Measurements from ENCODE around the gene ZFHX3.

DNA sequence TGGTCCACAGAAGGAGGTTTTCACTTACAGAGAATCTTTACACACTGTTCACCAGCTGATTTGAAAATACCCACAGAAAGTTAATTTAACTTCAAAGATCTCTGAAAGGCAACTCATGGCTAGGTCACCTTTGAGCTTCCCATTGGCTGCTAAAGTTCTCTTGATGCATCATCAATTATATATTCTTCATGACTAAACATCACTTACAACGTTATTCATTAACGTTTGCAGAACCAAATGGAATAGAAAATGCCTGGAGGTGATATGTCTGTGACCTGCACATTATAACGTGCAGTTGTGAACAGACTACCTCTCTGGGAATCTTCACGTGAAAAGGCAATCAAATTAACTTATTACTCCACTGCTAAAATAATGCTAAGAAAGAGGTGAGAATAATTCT, 238.5 kb downstream of the ZFHX3 start:
- TF ChIP-seq, protein P1, sequence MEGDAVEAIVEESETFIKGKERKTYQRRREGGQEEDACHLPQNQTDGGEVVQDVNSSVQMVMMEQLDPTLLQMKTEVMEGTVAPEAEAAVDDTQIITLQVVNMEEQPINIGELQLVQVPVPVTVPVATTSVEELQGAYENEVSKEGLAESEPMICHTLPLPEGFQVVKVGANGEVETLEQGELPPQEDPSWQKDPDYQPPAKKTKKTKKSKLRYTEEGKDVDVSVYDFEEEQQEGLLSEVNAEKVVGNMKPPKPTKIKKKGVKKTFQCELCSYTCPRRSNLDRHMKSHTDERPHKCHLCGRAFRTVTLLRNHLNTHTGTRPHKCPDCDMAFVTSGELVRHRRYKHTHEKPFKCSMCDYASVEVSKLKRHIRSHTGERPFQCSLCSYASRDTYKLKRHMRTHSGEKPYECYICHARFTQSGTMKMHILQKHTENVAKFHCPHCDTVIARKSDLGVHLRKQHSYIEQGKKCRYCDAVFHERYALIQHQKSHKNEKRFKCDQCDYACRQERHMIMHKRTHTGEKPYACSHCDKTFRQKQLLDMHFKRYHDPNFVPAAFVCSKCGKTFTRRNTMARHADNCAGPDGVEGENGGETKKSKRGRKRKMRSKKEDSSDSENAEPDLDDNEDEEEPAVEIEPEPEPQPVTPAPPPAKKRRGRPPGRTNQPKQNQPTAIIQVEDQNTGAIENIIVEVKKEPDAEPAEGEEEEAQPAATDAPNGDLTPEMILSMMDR (IDR thresholded peaks at IDR 0.05; ENCODE audit: low read depth, low read length, missing input control) = no peak
- no peak for TF ChIP-seq GABPA (IDR thresholded peaks at IDR 0.05 in 1 of 2, conservative IDR thresholded peaks at IDR 0.05 in 1 of 2)
- TF ChIP-seq SP1 (IDR thresholded peaks at IDR 0.05) = no peak
- no peak for TF ChIP-seq RAD21 (IDR thresholded peaks at IDR 0.05)
- TF ChIP-seq, protein P2, sequence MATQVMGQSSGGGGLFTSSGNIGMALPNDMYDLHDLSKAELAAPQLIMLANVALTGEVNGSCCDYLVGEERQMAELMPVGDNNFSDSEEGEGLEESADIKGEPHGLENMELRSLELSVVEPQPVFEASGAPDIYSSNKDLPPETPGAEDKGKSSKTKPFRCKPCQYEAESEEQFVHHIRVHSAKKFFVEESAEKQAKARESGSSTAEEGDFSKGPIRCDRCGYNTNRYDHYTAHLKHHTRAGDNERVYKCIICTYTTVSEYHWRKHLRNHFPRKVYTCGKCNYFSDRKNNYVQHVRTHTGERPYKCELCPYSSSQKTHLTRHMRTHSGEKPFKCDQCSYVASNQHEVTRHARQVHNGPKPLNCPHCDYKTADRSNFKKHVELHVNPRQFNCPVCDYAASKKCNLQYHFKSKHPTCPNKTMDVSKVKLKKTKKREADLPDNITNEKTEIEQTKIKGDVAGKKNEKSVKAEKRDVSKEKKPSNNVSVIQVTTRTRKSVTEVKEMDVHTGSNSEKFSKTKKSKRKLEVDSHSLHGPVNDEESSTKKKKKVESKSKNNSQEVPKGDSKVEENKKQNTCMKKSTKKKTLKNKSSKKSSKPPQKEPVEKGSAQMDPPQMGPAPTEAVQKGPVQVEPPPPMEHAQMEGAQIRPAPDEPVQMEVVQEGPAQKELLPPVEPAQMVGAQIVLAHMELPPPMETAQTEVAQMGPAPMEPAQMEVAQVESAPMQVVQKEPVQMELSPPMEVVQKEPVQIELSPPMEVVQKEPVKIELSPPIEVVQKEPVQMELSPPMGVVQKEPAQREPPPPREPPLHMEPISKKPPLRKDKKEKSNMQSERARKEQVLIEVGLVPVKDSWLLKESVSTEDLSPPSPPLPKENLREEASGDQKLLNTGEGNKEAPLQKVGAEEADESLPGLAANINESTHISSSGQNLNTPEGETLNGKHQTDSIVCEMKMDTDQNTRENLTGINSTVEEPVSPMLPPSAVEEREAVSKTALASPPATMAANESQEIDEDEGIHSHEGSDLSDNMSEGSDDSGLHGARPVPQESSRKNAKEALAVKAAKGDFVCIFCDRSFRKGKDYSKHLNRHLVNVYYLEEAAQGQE (IDR thresholded peaks at IDR 0.05) = no peak
- TF ChIP-seq EGR1 (IDR thresholded peaks at IDR 0.05; ENCODE audit: low read depth in 2 of 2) = no peak
- TF ChIP-seq, protein P3, sequence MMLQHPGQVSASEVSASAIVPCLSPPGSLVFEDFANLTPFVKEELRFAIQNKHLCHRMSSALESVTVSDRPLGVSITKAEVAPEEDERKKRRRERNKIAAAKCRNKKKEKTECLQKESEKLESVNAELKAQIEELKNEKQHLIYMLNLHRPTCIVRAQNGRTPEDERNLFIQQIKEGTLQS (IDR thresholded peaks at IDR 0.05) = no peak
- no peak for TF ChIP-seq TAF1 (conservative IDR thresholded peaks at IDR 0.05)
- no peak for TF ChIP-seq JUND (IDR thresholded peaks at IDR 0.05)
- TF ChIP-seq, protein P4, sequence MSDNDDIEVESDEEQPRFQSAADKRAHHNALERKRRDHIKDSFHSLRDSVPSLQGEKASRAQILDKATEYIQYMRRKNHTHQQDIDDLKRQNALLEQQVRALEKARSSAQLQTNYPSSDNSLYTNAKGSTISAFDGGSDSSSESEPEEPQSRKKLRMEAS (IDR thresholded peaks at IDR 0.05) = no peak
- TF ChIP-seq HNF4A (conservative IDR thresholded peaks at IDR 0.05) = no peak
- TF ChIP-seq, protein P5, sequence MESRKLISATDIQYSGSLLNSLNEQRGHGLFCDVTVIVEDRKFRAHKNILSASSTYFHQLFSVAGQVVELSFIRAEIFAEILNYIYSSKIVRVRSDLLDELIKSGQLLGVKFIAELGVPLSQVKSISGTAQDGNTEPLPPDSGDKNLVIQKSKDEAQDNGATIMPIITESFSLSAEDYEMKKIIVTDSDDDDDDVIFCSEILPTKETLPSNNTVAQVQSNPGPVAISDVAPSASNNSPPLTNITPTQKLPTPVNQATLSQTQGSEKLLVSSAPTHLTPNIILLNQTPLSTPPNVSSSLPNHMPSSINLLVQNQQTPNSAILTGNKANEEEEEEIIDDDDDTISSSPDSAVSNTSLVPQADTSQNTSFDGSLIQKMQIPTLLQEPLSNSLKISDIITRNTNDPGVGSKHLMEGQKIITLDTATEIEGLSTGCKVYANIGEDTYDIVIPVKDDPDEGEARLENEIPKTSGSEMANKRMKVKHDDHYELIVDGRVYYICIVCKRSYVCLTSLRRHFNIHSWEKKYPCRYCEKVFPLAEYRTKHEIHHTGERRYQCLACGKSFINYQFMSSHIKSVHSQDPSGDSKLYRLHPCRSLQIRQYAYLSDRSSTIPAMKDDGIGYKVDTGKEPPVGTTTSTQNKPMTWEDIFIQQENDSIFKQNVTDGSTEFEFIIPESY (IDR thresholded peaks at IDR 0.05) = no peak

Data from liver (tissue), 3 donors.